GM19397 (cell line): ENCODE results near the gene NPTXR.

ENCODE experiments used
- ATAC-seq: cut with Tn5 transposase; IDR thresholded peaks from one replicate; pipeline ENCODE4 v1.9.1; 2021; ENCODE audit warnings: mild to moderate bottlenecking, moderate library complexity; ENCODE audit not compliant: unreplicated experiment

Gene NPTXR

DNA sequence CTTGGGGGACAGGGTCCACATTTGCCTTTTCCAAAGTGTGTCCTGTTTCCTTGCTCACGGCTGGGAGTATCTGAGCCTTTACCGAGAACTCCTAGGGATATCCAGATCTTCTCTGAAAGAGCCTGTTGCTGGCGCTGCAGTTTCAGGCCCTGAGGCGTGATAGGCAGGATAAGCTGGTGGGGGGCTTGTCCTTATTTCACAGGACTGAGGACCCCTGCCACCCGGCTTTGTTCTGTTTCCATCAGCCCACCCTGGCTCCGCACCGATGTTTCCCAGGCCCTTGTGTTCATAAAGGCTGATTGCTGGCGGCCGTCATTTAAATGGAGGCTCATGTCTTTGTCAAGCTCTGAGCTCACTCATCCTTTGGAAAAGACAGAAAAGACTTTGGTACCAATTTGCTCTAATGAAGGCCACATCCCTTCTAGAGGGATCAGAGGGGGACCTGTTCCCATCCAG lies 9.4 kb upstream of the NPTXR start:
- ATAC-seq, result no peak

DNA sequence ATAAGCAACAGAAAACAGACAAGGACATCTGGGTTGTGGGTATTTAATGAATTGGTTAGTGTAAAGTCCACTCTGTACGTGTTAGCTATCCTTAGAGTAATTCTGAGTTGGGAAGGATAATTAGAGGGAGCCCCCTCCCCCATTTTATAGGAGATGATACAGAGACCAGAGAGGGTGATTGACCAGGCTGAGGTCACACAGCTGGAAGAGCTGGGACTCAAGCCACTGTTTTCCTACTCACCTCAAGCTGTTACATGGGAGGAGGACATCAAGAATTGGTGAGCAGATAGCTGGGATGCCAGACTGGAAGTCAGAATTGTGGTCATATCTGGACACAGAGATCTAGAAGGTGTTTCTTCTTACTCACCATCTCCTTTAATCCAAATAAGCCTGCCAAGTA lies 8.7 kb upstream of the NPTXR start:
- no peak for ATAC-seq

DNA sequence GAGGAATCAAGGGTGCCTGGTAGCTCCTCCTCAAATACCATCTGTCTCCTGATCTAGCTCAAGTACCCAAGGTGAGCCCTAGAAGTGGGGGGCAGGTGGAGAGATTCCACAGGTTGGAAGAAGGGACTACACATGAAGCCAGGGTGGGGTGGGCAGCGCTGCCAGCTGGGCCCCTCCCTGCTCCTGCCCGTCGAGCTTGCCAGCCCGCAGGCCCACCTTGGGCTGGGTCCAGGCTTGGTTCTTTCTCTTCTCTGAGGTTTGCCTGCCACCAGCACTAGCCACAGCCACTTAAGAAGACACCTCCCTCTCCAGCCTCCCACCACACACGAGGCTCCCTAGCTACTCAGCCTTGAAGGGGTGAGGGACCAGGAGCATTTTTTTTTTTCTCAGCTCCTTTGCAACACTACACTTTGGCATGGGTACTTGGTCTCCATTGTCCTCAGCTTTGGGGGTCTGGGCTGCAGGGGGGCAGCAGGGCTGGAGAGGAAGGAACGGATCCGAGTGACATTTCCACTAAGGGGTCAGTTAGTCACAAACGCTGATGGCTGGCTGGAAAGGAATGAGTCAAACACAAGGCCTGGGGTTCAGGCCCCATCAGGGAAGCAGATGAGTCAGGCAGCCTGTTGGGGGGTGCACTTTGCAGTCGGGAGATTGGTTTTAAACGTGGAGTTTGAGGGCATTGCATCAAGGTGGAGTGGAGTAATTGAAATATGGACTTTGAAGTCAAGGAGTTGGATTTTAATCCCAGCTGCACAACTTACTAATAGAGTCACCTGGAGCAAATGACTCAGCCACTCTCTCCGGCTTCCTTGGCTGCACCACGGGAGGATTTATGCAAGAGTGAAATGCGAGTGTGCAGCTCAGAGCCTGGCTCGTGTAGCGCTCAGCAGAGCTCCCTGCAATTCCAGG lies 7.4 kb upstream of the NPTXR start:
- ATAC-seq, result no peak

DNA sequence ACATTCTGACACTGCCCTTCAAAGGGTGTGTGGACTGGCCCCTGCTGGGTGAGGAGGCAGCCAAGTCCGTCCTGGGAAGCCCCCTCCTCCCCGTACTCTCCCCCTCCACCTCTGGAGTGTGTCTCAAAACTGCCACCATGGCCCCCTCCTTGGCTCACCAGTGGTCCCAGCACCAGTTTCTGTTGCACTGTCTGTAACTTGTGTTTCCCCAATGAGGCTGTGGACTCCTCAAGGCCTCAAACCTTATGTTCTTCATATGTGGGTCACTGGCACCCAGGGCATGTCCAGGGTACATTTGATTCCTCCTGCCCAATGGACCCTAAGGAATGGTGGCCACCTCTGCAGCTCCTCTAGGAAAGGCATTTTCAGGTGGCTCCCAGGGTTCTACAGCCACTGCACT lies 6.6 kb upstream of the NPTXR start:
- ATAC-seq, result no peak

DNA sequence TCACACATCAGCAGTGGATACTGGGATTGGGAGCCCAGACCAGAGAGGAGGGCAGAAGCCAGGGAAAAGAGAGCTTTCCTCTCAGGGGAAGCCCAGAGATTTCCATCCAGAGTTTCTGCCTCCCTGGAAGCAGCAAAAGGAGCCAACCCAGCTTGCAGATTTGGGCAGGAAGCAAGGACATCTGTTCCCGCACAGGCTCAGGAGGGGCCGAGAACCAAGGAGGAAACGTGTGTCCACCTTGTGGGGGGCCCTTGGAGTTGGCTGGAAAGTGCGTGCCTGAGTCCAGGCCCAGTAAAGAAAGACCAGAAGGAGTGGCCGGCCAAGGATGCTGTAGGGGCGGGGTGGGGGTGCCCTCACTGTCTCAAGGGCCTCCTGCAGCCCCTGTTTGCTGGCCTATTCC lies 6.0 kb upstream of the NPTXR start:
- ATAC-seq, result no peak

DNA sequence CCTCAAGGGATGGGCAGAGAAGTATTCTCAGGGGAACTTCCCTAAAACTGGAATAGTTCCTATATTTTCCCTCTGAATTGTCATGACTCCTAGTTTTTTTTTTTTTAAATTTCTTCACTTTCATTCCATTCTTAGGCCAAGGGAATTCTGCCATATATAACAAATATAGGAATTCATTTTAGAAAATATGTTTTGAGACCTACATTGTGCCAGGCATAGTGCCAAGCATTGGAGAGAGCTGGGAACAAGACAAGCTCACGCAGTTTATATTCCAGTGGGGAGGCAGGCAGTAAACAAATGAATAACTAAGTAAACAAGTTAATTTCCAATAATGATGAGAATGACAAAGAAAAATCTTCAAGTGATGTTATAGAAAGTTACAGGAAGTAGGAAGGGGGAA lies 2.6 kb upstream of the NPTXR start:
- no peak for ATAC-seq

DNA sequence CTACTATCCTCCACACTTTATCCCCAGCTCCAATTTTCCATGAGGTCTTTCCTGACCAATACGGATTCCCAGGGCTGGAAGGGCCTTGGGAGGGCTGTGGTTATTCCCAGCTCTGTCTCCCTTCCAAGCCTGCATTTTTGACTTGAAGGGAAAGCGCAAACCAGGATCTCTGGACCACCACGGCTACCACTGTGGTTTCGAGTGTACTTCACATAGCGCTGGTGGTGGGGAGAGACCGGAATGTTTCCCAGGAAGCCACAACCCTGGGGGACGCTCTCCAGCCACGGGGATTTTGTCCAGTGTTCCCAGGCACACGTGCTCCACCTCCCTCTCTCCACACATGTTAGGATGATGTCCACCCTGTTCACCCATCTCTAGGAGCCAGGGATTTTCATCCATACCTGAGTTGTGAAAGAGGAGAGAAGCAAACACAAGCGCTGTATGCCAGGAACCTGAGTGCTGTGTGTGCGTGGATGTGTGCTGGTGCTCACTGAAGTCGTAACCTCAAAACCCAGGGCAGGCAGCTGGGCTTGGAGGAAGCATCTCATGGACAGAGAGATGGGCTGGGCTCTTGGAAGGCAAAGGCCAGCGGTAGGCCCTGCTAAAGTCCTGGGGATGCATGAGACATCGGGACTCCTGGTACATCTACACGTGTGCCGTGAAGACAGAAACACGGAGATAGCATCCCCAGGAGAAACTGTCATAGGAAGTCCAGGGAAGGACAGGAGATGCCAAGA lies 1.3 kb upstream of the NPTXR start:
- no peak for ATAC-seq

DNA sequence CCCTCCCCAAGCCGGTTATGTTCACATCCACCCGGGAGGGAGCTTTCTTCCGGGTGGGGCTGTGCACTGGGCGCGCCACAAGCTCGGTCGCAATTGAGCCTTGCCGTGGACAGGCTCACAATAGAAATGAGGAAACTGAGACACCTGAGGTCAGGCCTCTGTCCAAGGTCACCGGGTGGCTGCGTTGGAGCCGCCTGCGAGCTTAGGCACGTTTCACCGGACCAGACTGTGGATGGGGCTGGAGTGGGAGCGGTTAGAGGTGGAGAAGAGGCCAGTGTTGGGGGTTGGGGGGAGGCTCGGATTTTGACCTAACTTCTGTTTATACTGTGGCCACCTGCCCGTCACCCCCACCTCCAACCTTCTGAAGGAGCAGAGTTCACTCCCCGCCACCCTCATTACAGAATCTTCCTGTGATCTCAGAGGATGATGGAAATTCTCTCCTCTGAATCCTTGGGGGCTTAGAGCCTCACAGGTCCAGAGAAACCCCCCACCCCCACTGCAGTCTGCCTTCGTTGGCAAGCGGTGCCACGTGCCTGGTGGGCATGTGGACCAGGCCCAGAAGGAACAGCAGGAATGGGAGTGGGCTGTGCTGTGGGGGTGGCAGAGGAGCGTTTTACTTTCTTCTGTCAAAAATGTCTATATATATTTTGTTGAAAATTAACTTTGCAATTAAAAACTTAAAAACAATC lies 631 bp upstream of the NPTXR start:
- no peak for ATAC-seq

DNA sequence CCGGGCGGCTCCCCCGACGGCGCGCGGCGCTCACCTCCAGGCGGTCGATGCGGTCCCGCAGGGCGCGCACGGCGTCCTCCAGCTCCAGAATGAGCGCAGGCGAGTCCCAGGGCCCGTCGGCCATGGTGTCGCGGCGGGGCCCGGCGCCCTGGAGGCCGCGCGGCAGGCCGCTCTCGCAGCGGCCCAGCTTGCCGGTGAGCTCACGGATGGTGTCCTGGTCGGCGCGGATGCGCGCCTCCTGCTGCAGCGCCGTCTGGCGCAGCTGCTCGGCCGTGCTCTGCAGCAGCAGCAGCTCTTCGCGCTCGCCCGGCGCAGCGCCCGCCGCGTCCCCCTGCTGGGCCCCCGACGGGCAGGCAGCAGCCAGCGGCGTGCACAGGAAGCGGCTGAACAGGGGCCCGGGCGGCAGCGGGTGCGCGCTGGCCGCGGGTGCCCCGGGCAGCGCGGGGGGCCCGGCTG lies 599 bp downstream of the NPTXR start:
- ATAC-seq, result no peak

DNA sequence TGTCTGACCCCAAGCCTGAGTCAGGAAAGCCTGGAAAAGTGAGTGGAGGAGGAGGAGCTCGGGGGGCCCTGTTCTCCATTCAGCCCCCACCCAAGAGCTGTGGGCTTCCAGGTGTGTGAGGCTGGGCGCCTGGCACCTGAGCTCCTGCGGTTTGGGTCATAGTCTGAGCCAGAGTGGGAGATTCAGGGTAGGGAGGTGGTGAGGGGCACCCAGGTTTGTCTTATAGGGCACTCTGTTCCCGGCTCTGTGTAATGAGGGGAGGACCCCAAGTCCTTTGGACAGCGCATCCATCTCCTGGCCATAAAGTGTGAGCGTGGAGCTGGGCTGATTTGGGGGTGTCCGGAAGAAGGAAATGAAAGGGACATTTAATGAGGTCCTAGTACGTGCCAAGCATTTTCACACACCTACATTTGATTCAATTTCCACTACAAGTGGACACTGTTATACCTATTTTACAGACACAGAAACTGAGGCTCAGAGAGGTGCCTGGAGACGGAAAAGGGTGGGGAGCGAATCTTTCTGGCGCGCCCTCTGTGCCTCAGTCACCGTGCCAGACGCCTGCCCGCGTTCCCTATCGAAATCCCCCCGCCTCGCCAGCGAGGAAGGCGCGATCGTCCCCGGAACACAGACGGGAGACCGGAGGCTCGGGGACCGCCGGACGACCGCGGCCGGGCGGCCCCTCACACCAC lies 1.2 kb downstream of the NPTXR start:
- ATAC-seq, result no peak

DNA sequence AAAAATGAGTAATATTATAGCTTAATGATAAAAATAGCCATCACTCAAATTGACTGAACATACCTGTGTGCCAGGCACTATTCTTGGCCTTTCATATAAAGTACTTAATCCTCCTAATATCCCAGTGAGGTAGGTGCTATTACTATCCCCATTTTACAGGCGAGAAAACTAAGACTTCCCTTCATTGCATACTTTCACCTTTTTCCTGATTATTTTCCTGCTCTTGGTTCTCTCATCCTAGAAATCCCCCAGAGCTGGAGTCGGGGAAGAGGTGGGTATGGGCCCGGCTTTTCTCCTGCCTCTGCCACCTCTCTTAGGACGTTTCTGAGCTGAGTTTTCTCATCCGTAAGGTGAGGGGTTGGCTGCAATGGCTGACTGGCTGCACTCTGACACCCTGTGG lies 2.2 kb downstream of the NPTXR start:
- no peak for ATAC-seq

DNA sequence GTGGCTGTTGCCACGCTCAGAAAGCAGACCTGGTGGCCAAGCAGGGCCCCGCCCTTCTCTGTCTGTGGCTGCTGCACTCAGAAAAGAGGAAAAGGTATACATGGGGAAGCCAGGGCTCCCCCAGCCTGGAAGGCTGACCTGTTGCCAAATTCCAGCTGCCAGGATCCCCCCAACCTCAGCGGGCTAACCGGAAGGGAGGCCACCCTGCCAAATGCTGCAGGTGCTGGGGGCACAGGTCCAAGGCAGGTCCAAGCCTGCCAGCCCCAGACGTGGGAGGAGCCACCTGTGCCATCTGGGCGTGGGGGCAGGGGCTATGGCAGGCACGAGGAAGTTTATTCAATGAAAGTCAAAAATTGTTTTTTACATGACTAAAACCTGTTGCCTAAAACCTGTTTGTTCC lies 2.6 kb downstream of the NPTXR start:
- ATAC-seq, result no peak

DNA sequence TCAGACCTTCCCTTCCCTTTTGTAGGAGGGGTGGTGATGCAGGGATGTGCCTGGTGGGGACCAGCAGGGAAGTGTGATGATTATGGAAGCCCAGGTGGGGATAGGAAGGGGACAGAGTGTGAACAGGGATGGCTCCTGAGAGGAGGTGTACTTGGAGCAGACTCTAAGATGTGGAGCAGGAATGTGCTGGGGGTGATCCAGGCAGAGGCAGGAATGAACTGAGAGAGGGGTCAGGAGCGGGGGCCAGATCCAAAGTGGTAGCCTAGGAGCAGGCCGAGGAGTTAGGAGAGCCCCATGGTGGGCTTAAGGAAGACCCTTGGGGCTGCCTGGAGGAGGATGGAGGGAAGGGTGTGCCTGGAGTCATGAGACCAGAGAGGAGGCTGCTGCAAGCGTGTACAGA lies 3.7 kb downstream of the NPTXR start:
- no peak for ATAC-seq

DNA sequence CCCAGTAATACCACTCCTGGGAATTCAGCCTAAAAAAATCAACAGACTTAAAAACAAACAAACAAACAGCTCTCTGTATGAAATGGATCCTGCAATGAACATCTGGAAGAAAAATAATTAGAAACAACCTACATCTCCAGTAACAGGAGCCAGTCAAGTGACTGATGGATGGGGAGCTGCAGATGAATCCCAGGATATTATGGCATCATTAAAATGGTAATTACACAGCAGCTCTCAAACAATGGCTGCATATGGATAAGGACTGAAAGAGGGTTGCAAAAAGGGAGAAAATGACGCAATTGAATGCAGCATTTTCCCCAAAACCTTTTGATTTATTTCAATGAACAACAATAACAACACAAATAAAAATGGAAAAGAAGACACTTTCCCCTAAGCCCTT lies 4.1 kb downstream of the NPTXR start:
- no peak for ATAC-seq

DNA sequence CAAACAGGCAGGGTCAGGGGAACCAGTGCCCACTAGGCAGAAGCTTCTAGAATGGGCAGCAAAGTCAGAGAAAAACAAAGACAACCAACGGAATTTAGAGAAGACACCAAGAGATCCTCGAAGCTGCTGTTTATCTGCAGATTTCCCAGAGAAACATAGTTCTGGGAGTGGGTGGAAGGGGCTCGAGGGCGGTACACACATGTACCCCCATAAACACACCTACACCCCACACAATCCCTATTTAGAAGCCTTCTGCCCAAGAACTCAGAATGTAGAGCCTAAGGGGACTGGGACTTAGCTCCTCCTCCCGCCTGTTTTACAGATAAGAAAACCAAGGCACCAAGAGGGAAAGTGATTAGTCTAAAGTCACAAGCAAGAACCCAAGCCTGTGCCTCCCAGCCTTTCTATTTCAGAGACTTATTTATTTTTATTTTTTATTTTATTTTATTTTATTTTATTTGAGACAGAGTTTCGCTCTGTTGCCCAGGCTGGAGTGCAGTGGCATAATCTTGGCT lies 6.4 kb downstream of the NPTXR start:
- ATAC-seq, result no peak

DNA sequence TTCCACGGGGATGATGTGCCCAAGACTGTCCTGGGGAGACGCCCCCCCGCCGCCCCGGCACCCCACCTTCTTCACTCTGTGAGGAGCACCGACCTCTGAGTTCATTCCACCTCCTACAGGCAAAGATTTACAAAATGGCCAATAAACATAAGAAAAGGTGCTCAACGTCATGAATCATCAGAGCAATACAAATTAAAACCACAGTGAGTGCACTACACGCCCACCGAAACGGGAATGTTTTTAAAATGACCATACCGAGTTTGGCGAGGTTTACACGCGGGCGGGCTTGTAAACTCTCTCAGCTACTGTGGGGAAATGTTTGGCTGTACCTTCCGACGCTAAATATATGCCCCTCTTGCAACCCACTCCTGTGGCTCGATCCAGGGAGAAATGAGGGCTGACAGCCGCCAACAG lies 7.9 kb downstream of the NPTXR start:
- no peak for ATAC-seq

DNA sequence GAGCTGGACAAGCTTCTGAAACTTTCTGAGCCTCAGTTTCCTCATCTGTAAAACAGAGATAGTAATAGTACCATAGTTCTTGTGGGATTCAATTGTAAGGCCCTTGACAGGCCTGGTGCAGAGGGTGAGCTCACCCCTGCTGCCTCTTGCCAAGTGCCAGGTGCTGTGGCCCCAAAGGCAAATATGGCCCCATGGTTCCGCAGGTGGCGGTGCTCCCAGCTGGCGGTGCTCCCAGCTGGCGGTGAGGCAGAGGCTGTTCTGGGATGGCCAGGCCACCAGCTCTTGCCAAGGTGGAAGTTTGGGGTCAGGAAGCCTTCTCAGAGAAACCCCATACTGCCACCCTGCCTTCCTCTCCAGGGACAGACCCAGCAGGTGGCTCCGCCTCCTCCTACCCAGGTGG lies 8.8 kb downstream of the NPTXR start:
- no peak for ATAC-seq

DNA sequence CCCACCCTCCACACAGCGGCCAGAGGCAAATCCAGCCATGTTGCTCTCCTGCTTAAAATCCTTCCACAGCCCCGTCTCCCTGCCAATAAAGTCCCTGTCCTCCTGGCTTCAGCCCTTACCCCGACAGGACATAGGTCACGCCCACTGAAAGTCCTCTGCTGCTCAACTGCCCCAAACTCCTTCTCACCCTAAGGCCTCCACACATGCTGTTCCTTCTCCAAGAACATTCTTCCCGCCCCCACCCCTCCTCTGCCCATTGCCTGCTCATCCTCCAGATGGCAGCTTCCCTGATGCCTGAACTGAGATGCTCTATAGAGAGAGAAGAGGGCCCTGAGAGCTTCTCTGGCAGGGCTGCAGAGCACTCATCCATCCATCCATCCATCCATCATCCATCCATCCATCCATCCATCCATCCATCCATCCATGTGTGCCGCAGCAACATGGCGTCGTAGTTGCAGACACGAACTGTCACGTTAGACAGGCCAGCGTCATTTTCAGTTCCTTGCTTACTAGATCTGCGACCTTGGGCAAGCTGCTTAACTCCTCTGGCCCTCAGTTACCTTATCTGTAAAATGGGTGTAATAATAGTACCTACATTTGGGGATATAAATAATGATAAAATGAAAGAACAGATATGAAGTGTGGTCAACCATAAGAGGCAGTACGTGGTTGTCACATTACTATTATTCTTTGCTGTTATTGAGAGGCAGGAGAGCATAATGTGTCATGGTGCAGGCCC lies 9.4 kb downstream of the NPTXR start:
- ATAC-seq, result no peak

DNA sequence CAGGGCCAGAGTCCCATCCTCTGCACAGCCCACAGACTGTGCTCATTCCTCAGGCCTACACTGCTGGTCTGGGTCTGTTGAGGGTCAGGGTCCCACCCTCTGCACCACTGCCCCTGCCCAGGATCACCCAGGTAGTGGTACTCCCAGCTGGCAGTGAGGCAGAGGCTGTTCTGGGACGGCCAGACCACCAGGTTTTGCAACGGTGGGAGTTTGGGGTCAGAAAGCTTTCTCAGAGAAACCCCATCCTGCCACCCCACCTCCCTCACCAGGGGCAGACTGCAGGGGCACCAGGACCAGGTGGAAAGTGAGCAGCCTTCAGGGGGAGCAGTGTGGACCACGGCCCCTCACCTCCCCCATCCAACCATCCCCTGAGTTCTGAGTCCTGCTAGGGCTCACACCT lies 10.8 kb downstream of the NPTXR start:
- no peak for ATAC-seq
